Stomach (tissue), 4 donors: Measurements from ENCODE around the gene BSN.

Source experiments
- EP300 ChIP-seq: sonication (generic); formaldehyde crosslinking; IDR thresholded peaks from one replicate; pipeline ENCODE4 v1.6.1; 2017; ENCODE audit warnings: antibody characterized with exemption
- POLR2A ChIP-seq, 4 donors: fragments of 450-650 bp; IDR thresholded peaks; one replicate each; pipeline ENCODE4 v1.6.1; 2016; ENCODE audit warnings: antibody characterized with exemption in 4 of 4, control low read depth in 2 of 4, mild to moderate bottlenecking in 1 of 4, moderate library complexity in 1 of 4
- POLR2AphosphoS5 ChIP-seq, 3 donors: sonication (generic); formaldehyde crosslinking; IDR thresholded peaks; one replicate each; pipeline ENCODE4 v1.6.1; 2016; ENCODE audit warnings: antibody characterized with exemption in 3 of 3
- TF ChIP-seq, protein P1 (sequence below), 7 experiments: fragments of 450-650 bp in 4 of 7; fragments of 200-600 bp in 3 of 7; sonication (generic) in 3 of 7; IDR thresholded peaks; one replicate each; pipeline ENCODE4 v1.5.1; 2016 to 2019; ENCODE audit warnings: antibody characterized with exemption in 7 of 7, control low read depth in 2 of 7, mild to moderate bottlenecking in 1 of 7

DNA sequence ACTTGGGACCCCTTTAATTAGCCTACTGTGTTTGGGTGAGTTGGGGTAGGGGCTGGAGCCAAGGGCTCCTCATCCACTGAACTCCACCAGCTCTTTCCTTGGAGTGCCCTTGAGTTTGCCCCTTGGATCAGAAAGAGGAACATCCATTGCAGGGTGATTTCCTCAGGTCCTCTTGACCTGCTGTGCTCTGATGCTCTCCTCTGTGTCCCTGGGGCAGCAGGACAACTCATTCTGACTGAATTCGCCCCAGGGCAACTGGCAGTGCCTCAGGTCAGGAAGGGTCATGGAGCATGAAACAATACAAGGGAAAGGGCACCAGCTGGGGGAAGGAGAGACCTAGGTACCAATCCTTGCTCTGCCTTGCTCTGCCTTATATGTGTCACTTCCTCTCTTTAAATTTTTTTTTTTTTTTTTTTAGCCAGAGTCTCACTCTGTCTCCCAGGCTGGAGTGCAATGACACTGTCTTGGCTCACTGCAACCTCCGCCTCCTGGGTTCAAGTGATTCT, 47.8 kb downstream of the BSN start:
- TF ChIP-seq, protein P1, sequence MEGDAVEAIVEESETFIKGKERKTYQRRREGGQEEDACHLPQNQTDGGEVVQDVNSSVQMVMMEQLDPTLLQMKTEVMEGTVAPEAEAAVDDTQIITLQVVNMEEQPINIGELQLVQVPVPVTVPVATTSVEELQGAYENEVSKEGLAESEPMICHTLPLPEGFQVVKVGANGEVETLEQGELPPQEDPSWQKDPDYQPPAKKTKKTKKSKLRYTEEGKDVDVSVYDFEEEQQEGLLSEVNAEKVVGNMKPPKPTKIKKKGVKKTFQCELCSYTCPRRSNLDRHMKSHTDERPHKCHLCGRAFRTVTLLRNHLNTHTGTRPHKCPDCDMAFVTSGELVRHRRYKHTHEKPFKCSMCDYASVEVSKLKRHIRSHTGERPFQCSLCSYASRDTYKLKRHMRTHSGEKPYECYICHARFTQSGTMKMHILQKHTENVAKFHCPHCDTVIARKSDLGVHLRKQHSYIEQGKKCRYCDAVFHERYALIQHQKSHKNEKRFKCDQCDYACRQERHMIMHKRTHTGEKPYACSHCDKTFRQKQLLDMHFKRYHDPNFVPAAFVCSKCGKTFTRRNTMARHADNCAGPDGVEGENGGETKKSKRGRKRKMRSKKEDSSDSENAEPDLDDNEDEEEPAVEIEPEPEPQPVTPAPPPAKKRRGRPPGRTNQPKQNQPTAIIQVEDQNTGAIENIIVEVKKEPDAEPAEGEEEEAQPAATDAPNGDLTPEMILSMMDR (IDR thresholded peaks at IDR 0.05), result no peak
- TF ChIP-seq POLR2A (IDR thresholded peaks at IDR 0.05) (no peak), POLR2AphosphoS5 (IDR thresholded peaks at IDR 0.05) (no peak), EP300 (no peak)
